Bronchial epithelial cell (primary cell): ENCODE measurements around the gene DNAL1. TPM values are rescaled to one million over a fixed set of nuclear protein-coding genes. Genes with fewer than 3 reads are reported as not detected.

Experiments
- DNase-seq: peaks from one replicate; pipeline ENCODE4 v3.0.0-alpha.2; 2010; ENCODE audit warnings: low read depth
- FAIRE-seq: peaks from 2 replicates; lab custom pipeline; 2011; peaks lifted over from hg19 to GRCh38; lab: Jason Lieb, UNC
- H3K27me3 ChIP-seq: 2 replicates; pipeline ENCODE4 v1.5.1; 2011; ENCODE audit warnings: low read length; ENCODE audit not compliant: control insufficient read depth, insufficient read depth
- H3K36me3 ChIP-seq: 2 replicates; pipeline ENCODE4 v1.5.1; 2011; ENCODE audit warnings: low read length; ENCODE audit not compliant: control insufficient read depth, insufficient read depth
- H3K4me3 ChIP-seq: 2 replicates; pipeline ENCODE4 v1.5.1; 2011; ENCODE audit warnings: mild to moderate bottlenecking, low read depth, low read length, control low read depth
- CTCF ChIP-seq: IDR thresholded peaks from 2 replicates; pipeline ENCODE4 v1.5.1; 2011; ENCODE audit warnings: mild to moderate bottlenecking, moderate library complexity, low read length, control low read depth, inconsistent platforms; ENCODE audit not compliant: insufficient read depth, severe bottlenecking
- total RNA-seq: library from RNA; depleted of rRNA; stranded (reverse); fragments of >200 nt; gene quantifications from 2 replicates; pipeline ENCODE4 v1.2.1, GENCODE V29; 2014

DNAL1 gene
- total RNA-seq, 1 donor from 2014 or later: 5.8 TPM

- peak; percentile 88 for TF ChIP-seq CTCF
- Histone ChIP-seq H3K4me3 (no peak overlapping the region), H3K36me3 (peaks cover 39% of the 10 kb centered on the region), H3K27me3 (no peaks in the 10 kb centered on the region)
- no peak for FAIRE-seq
- DNase-seq: peak; percentile 63
Measured at GRCh38 chr14:73728717-73729330, 84.0 kb downstream of the DNAL1 start.

GRCh38 chr14:73729556-73730265, 84.9 kb downstream of the DNAL1 start:
- FAIRE-seq (no peak), DNase-seq (no peak)
- no peak for TF ChIP-seq CTCF

GRCh38 chr14:73731111-73731510, 86.3 kb downstream of the DNAL1 start:
- H3K4me3 ChIP-seq: no peak overlapping the region
- no peaks in the 10 kb centered on the region for H3K27me3 ChIP-seq
- TF ChIP-seq CTCF: no peak
- H3K36me3 ChIP-seq: peaks cover 37% of the 10 kb centered on the region
- FAIRE-seq: no peak
- DNase-seq: no peak

More at GRCh38 chr14:73729556-73730265, 84.9 kb downstream of the DNAL1 start:
- H3K27me3 ChIP-seq: no peaks in the 10 kb centered on the region
- no peak overlapping the region for H3K4me3 ChIP-seq
- H3K36me3 ChIP-seq: peaks cover 41% of the 10 kb centered on the region

GRCh38 chr14:73732006-73732405, 87.2 kb downstream of the DNAL1 start:
- no peak for TF ChIP-seq CTCF
- no peak overlapping the region for H3K4me3 ChIP-seq
- no peaks in the 10 kb centered on the region for H3K27me3 ChIP-seq
- peaks cover 32% of the 10 kb centered on the region for H3K36me3 ChIP-seq
- DNase-seq (no peak), FAIRE-seq (no peak)

GRCh38 chr14:73736842-73737241, 92.1 kb downstream of the DNAL1 start:
- H3K36me3 ChIP-seq: peaks cover 26% of the 10 kb centered on the region
- DNase-seq (no peak), FAIRE-seq (no peak)
- no peak overlapping the region for H3K4me3 ChIP-seq
- H3K27me3 ChIP-seq: no peaks in the 10 kb centered on the region
- TF ChIP-seq CTCF: no peak
